ENCODE data around the gene PEX10. TPM values are rescaled to one million over a fixed set of nuclear protein-coding genes. Genes with fewer than 3 reads are reported as not detected.
A peak's percentile ranks its signal among the peaks of the same experiment; 100 is the strongest.

Gene PEX10
- total and polyA plus RNA-seq, 2 experiments from 2014 or later: 34.2 to 37.5 TPM

DNA sequence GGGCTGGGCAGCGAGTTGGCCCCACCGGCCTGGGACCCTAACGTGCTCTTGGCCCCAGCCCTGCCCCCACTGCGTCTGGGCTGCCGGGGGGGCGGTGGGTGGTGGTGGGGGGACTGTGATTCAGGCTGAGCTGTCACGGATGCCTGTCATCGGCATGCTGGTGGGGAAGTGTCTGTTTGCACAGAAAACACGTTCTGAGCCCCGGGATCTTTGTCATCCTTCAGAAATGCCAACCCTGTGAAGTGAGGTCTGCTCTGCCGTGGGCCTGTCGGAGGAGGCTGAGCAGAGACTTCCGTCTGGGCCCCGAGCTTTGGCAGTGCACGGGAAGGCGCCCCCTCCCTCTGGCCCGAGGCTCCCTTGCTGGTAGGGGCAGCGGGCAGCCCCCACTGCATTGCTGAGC, 39.4 kb upstream of the PEX10 start:
- H3K27me3 ChIP-seq: no peaks in the 10 kb centered on the region
- no peak for TF ChIP-seq CTCF (IDR thresholded peaks at IDR 0.05; ENCODE audit: low read depth, low read length)
- no peak overlapping the region for H3K4me3 ChIP-seq
- no peaks in the 10 kb centered on the region for H3K36me3 ChIP-seq
- H3K4me1 ChIP-seq (ENCODE audit: low read depth): no peaks in the 10 kb centered on the region
- no peak overlapping the region for H3K27ac ChIP-seq
- peak in 1 of 2 donors; percentile 24 for DNase-seq (ENCODE audit: low read depth in 1 of 2, low spot score in 1 of 2)
- H3K9me3 ChIP-seq (ENCODE audit: low read depth): no peaks in the 10 kb centered on the region

- DNase-seq (ENCODE audit: low read depth in 1 of 2, low spot score in 1 of 2): no peak
- no peak overlapping the region for H3K4me3 ChIP-seq
These were observed 37.5 kb upstream of the PEX10 start for GRCh38 chr1:2449636-2450454.

DNA sequence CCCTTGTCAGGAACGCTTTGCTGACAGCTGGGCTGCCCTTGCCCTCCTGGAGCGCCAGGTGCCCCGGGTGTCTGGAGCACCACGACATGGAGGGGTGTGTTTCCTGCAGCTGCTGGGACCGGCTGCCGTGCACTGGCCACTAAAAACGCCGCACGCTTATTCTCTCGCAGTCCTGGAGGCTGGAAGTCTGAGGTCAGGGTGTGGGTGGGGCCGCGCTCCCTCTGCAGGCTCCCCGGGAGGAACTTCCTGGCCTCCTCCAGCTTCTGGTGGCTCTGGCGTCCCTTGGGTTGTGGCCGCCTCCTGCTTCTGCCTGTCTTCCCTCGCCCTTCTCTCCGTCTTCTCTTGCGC, 35.7 kb upstream of the PEX10 start:
- DNase-seq (ENCODE audit: low read depth in 1 of 2, low spot score in 1 of 2): no peak
- Histone ChIP-seq H3K4me1 (ENCODE audit: low read depth) (no peaks in the 10 kb centered on the region), H3K4me3 (no peak overlapping the region), H3K36me3 (no peaks in the 10 kb centered on the region), H3K9me3 (ENCODE audit: low read depth) (no peaks in the 10 kb centered on the region), H3K27ac (no peak overlapping the region), H3K27me3 (peaks cover 33% of the 10 kb centered on the region)
- no peak for TF ChIP-seq CTCF (IDR thresholded peaks at IDR 0.05; ENCODE audit: low read depth, low read length)

More at GRCh38 chr1:2449636-2450454, 37.5 kb upstream of the PEX10 start:
- no peaks in the 10 kb centered on the region for H3K36me3 ChIP-seq
- no peaks in the 10 kb centered on the region for H3K9me3 ChIP-seq (ENCODE audit: low read depth)
- H3K27me3 ChIP-seq: peaks cover 15% of the 10 kb centered on the region
- no peaks in the 10 kb centered on the region for H3K4me1 ChIP-seq (ENCODE audit: low read depth)
- no peak for TF ChIP-seq CTCF (IDR thresholded peaks at IDR 0.05; ENCODE audit: low read depth, low read length)
- no peak overlapping the region for H3K27ac ChIP-seq

GRCh38 chr1:2447276-2448097, 35.1 kb upstream of the PEX10 start:
- H3K36me3 ChIP-seq: no peaks in the 10 kb centered on the region
- no peaks in the 10 kb centered on the region for H3K9me3 ChIP-seq (ENCODE audit: low read depth)
- H3K27ac ChIP-seq: no peak overlapping the region
- no peak for DNase-seq (ENCODE audit: low read depth in 1 of 2, low spot score in 1 of 2)
- H3K4me1 ChIP-seq (ENCODE audit: low read depth): no peaks in the 10 kb centered on the region
- H3K27me3 ChIP-seq: peaks cover 39% of the 10 kb centered on the region
- TF ChIP-seq CTCF (IDR thresholded peaks at IDR 0.05; ENCODE audit: low read depth, low read length): no peak
- no peak overlapping the region for H3K4me3 ChIP-seq

GRCh38 chr1:2446861-2447260, 34.5 kb upstream of the PEX10 start:
- Histone ChIP-seq H3K27ac (no peak overlapping the region), H3K9me3 (ENCODE audit: low read depth) (no peaks in the 10 kb centered on the region)
- no peak for TF ChIP-seq CTCF (IDR thresholded peaks at IDR 0.05; ENCODE audit: low read depth, low read length)

More at GRCh38 chr1:2446861-2447260, 34.5 kb upstream of the PEX10 start:
- Histone ChIP-seq H3K27me3 (peaks cover 45% of the 10 kb centered on the region), H3K4me1 (ENCODE audit: low read depth) (no peaks in the 10 kb centered on the region), H3K4me3 (no peak overlapping the region), H3K36me3 (no peaks in the 10 kb centered on the region)
- DNase-seq (ENCODE audit: low read depth in 1 of 2, low spot score in 1 of 2): no peak

All from cardiac muscle cell (in vitro differentiated cells and primary cell).